A673 (cell line): ENCODE measurements around the gene NCKAP5.

Source experiments
- CTCF ChIP-seq: fragments of 300-800, 200-600 bp; sonication (generic); conservative IDR thresholded peaks from 2 replicates; pipeline ENCODE4 v1.5.1; 2017; ENCODE audit warnings: low read depth, mild to moderate bottlenecking, antibody characterized with exemption, low read length, moderate library complexity, mixed read lengths
- EZH2 ChIP-seq: fragments of 200-600 bp; sonication (generic); IDR thresholded peaks from 2 replicates; pipeline ENCODE4 v1.6.1; 2017; ENCODE audit warnings: borderline replicate concordance, low read depth, mild to moderate bottlenecking, mixed read lengths, antibody characterized with exemption, low read length; ENCODE audit not compliant: poor library complexity, severe bottlenecking

GRCh38 chr2:132876745-132877391 lies 691.4 kb downstream of the NCKAP5 start:
- TF ChIP-seq CTCF (no peak), EZH2 (no peak)
